ENCODE results near the gene KCNQ1OT1.

- TF ChIP-seq RFX5 (IDR thresholded peaks at IDR 0.05; ENCODE audit: low read length) = no peak
- TF ChIP-seq CTCF (IDR thresholded peaks at IDR 0.05) = no peak
- TF ChIP-seq EP300 (IDR thresholded peaks at IDR 0.05; ENCODE audit: borderline replicate concordance in 1 of 2, low read depth in 1 of 2, low read length in 1 of 2) = no peak
These were observed 119.8 kb downstream of the KCNQ1OT1 start for GRCh38 chr11:2580061-2580421.

Data from SK-N-SH (cell line).